GM19193 (cell line): ENCODE results near the gene BMPER.

Source experiments
- POLR2A ChIP-seq: IDR thresholded peaks from 4 replicates; pipeline ENCODE4 v1.6.1; 2011; ENCODE audit not compliant: insufficient read depth, insufficient read length; ENCODE audit errors: extremely low read depth

The BMPER gene

GRCh38 chr7:33882950-33883670 lies 22.2 kb upstream of the BMPER start:
- no peak for TF ChIP-seq POLR2A

- TF ChIP-seq POLR2A = no peak
These were observed 21.7 kb upstream of the BMPER start for GRCh38 chr7:33883671-33883965.

- TF ChIP-seq POLR2A = no peak
These were observed 19.8 kb upstream of the BMPER start for GRCh38 chr7:33885290-33886148.

- TF ChIP-seq POLR2A = no peak
These were observed 19.2 kb upstream of the BMPER start for GRCh38 chr7:33886149-33886623.

GRCh38 chr7:33887266-33887975 lies 17.9 kb upstream of the BMPER start:
- no peak for TF ChIP-seq POLR2A

GRCh38 chr7:33888166-33888565 lies 17.2 kb upstream of the BMPER start:
- no peak for TF ChIP-seq POLR2A

GRCh38 chr7:33892945-33893344 lies 12.4 kb upstream of the BMPER start:
- no peak for TF ChIP-seq POLR2A

GRCh38 chr7:33893377-33893776 lies 12.0 kb upstream of the BMPER start:
- no peak for TF ChIP-seq POLR2A

- no peak for TF ChIP-seq POLR2A
These were observed 10.1 kb upstream of the BMPER start for GRCh38 chr7:33895025-33895804.

- TF ChIP-seq POLR2A = no peak
These were observed 4.8 kb upstream of the BMPER start for GRCh38 chr7:33900501-33900900.

- no peak for TF ChIP-seq POLR2A
These were observed 4.1 kb upstream of the BMPER start for GRCh38 chr7:33901199-33901598.

GRCh38 chr7:33901847-33902246 lies 3.5 kb upstream of the BMPER start:
- TF ChIP-seq POLR2A = no peak

- no peak for TF ChIP-seq POLR2A
These were observed 2.6 kb upstream of the BMPER start for GRCh38 chr7:33902746-33903145.

- no peak for TF ChIP-seq POLR2A
These were observed 1.3 kb upstream of the BMPER start for GRCh38 chr7:33903791-33904680.

- no peak for TF ChIP-seq POLR2A
These were observed 504 bp upstream of the BMPER start for GRCh38 chr7:33904681-33905388.
